GM18508 (cell line): Measurements from ENCODE around the gene STK11IP.

Experiments used
- ATAC-seq: cut with Tn5 transposase; IDR thresholded peaks from one replicate; pipeline ENCODE4 v1.9.1; 2021; ENCODE audit warnings: moderate number of reproducible peaks; ENCODE audit not compliant: insufficient read depth, unreplicated experiment

The STK11IP gene

GRCh38 chr2:219613461-219614070 is 15.9 kb downstream of the STK11IP start:
- no peak for ATAC-seq

- no peak for ATAC-seq
Observed at GRCh38 chr2:219614076-219614860, 16.6 kb downstream of the STK11IP start.

DNA sequence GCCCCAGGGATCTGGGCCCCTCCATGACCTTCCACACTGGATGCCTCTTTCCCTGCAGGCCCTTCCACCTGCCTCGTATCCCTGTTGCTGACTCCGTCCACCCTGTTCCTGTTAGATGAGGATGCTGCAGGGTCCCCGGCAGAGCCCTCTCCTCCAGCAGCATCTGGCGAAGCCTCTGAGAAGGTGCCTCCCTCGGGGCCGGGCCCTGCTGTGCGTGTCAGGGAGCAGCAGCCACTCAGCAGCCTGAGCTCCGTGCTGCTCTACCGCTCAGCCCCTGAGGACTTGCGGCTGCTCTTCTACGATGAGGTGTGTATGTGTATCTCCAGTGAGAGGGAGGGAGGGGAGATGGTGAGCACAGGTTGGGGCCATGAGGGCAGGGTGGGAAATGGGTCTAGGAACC is 17.4 kb downstream of the STK11IP start:
- no peak for ATAC-seq

- no peak for ATAC-seq
Observed at GRCh38 chr2:219615894-219616293, 18.2 kb downstream of the STK11IP start.

DNA sequence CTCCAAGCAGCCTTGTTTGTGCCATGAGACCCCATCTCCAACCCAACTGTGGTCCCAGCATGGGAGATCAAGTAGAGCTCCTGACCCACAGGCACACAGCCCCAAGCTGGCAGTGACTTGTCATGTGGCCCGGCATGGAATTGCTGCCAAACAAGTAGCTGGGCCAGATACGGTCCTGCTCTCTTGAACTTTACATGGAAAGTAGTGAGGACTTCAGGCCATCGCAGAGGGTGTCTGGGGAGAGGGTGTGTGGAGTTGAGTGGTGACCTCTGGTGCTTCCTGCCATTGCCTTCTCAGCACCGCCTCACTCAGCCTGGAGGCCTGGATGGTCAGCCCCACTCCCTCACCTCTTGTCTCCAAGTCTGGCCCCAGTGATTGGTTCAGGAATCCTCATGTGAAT is 18.9 kb downstream of the STK11IP start:
- ATAC-seq: no peak

- no peak for ATAC-seq
Observed at GRCh38 chr2:219618733-219619122, 21.1 kb downstream of the STK11IP start.

DNA sequence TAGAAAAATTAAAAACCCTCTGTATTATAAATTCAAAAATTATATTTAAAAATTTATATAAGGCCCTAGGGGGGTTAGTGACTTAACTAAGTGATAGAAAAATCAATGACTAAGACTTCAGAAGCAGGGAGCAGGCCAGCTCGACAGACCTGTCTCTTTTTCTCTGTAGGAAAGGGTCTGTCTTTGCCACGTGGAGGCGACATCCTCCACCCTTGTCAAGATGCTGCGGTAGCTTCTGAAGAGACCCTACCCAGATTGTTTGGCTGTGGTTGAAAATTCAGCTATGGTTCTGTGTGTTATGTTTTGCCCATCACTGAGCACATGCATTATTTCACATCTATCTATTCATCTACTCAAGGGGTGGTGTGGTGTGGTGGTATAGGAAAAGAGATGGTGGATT is 21.6 kb downstream of the STK11IP start:
- ATAC-seq: no peak

GRCh38 chr2:219620546-219620945 is 22.9 kb downstream of the STK11IP start:
- ATAC-seq: no peak

GRCh38 chr2:219621935-219622334 is 24.3 kb downstream of the STK11IP start:
- no peak for ATAC-seq

- ATAC-seq: no peak
Observed at GRCh38 chr2:219622472-219622871, 24.8 kb downstream of the STK11IP start.

GRCh38 chr2:219624565-219624964 is 26.9 kb downstream of the STK11IP start:
- no peak for ATAC-seq

DNA sequence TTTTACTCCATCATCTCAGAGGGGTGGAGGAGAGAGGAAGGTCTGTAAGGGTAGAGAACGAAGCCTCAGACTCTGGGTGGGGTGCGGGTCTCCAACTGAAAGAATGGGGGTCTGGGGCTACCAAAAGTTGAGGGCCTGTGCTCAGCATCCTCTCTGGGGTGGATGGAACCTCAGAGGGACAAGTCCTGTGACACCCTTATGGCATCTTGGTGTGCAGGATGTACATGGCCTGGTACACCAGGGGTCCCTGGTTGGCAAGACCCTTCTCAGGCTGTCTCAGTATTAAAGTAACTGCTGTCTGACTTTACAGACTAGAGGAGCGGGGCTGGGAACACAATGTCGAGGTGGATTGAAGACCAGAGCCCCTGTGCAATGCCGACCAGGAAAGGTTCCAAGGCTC is 27.5 kb downstream of the STK11IP start:
- ATAC-seq: no peak

GRCh38 chr2:219626540-219626939 is 28.9 kb downstream of the STK11IP start:
- ATAC-seq: no peak

- no peak for ATAC-seq
Observed at GRCh38 chr2:219627103-219628100, 29.7 kb downstream of the STK11IP start, which contains the start of gene SLC4A3. SLC4A3 (plus strand) TSS chr2:219627630; CDS start chr2:219627993, 363 bp downstream.

- no peak for ATAC-seq
Observed at GRCh38 chr2:219628235-219628985, 30.8 kb downstream of the STK11IP start.

GRCh38 chr2:219628986-219629901 is 31.6 kb downstream of the STK11IP start:
- ATAC-seq: no peak

DNA sequence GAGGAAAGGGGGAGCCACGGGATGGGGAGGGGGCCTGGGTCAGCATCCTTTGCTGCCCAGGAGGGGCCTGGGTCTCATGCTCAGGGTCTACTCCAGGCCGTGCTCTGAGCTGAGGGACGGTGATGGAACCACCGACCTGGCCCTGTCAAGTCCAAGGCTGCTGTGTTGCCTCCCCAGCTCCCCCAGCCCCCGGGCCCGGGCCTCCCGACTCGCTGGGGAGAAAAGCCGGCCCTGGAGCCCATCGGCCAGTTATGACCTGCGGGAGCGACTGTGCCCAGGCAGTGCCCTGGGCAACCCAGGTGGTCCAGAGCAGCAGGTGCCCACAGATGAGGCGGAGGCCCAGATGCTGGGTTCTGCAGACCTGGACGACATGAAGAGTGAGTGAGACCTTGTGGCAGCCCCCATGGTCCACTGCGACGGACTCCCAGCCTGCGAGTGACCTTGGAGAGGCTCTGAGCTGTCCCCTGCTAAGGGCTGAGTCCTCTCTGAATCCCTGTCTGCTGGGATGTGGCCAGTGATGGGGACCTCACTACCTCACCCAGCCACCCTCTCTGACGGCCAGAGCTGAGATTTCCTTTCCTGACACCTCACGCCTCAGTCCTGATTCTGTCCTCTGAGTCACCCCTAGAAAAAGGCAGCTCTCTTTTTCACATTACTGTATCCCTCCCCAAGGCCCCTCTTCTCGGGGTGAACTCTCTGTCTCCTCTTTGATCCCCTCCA is 32.5 kb downstream of the STK11IP start:
- no peak for ATAC-seq

DNA sequence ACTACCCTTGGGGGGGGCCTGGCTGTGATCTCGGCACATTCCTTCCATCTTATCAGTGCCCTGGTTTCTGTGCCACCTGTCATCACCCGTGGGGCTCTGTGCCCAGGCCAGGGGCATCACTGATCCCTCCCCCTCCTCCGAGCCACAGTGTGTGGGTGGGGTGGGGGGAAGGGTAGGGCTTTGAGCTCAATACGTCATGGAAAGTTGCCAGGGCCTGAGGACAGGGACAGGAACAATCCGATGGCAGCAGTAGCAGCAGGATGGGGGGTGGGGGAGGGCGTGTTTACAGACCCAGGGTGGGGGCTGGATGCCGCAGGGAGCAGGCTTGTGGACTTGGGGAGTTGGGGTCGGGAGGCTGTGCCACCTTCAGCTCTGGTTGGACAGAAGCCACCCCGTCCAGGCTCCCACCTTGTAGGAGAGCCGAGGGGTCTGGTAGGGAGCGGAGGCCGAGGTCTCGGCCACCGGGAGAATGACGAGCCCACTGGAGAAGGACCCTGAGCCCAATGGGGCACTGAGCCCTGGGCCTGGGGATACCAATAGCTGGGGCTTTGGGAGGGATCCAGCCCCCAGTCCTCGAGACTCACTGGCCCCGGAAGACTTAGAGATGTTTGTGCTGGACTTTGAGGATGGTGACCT is 33.2 kb downstream of the STK11IP start:
- no peak for ATAC-seq
